Right atrium auricular region (tissue), 2 donors: ENCODE measurements around the gene DUS1L. TPM values are rescaled to one million over a fixed set of nuclear protein-coding genes. Genes with fewer than 3 reads are reported as not detected.
A peak's percentile ranks its signal among the peaks of the same experiment; 100 is the strongest.

Experiments used
- DNase-seq: peaks from one replicate; pipeline ENCODE4 v3.0.0-alpha.2; 2019; ENCODE audit warnings: low spot score
- H3K27ac ChIP-seq, 2 donors: fragments of 200-600 bp; sonication (generic); 1 replicate in 1 of 2; 2 replicates in 1 of 2; pipeline ENCODE4 v1.5.1; 2016 to 2019
- H3K27me3 ChIP-seq, 2 donors: fragments of 200-600 bp; sonication (generic); one replicate each; pipeline versions ENCODE4 v1.5.1 to v1.6.0; 2017 to 2019
- H3K36me3 ChIP-seq: fragments of 200-600 bp; sonication (generic); one replicate; pipeline ENCODE4 v1.5.1; 2016
- H3K4me1 ChIP-seq, 2 donors: fragments of 200-600 bp; sonication (generic); one replicate each; pipeline versions ENCODE4 v1.5.1 to v1.6.0; 2017 to 2019
- H3K4me3 ChIP-seq, 2 donors: fragments of 200-600 bp; sonication (generic); 1 replicate in 1 of 2; 2 replicates in 1 of 2; pipeline ENCODE4 v1.5.1; 2017 to 2019; ENCODE audit warnings: mild to moderate bottlenecking in 1 of 2, moderate library complexity in 1 of 2
- H3K9me3 ChIP-seq, 2 donors: fragments of 200-600 bp; sonication (generic); one replicate each; pipeline ENCODE4 v1.5.1; 2019
- total RNA-seq, 2 donors: library from RNA; depleted of rRNA; stranded (reverse); fragments of >200 nt; gene quantifications; one replicate each; pipeline ENCODE4 v1.1.0, GENCODE V29; 2016
- TF ChIP-seq, protein P1 (sequence below), 2 donors: fragments of 200-600 bp; sonication (generic); IDR thresholded peaks; one replicate each; pipeline ENCODE4 v1.5.1; 2019; ENCODE audit warnings: antibody characterized with exemption in 2 of 2

The DUS1L gene
- total RNA-seq, 2 donors from 2014 or later: 33.3 to 45.7 TPM

DNA sequence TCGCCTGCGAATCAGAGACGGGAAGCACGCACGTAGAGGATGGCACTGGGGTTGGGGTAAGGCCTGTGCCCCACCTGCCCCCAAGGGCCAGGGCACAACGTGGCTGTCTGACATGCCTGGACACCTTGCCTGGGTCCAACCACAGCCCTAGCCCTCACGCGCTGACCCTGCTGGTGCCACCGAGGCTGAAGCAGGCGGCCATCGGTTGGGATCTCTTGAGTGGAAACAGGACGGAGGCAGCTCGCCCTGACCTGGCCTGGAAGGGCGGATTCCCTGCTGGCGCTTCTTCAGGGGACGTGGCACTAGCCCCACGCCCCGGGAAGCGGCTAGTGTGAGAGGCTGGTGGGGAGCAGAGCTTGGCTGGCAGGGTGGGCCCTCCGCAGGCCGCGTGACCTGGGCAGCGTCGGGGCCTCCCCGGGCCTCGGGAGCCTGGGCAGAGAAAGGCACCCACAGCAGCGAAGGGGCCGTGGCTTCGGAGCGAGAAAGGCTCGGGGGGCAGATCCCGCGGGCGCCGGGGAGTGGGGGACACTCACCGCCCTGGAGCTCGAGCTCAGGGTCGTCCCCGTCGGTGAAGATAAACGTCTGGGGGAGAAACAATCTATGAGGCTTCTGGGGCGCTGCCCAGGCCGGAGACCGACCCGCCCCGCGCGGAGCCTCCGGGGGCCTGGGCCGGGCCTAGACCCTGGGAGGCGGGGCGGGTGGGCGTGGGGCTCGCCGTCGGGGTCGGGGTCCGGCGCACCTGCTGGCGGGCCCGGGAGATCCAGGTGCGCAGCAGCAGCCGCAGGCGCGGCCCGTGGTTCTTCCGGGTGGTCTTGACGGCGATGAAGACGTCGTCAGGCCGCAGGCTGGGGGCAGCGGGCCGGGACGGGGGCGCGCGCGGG, 14.6 kb downstream of the DUS1L start:
- Histone ChIP-seq H3K4me1 (peaks cover 0 to 32% of the 10 kb centered on the region in 2 donors), H3K4me3 (peak overlapping the region; percentile 83 to 87), H3K36me3 (peaks cover 41% of the 10 kb centered on the region), H3K27ac (peak overlapping the region; percentile 53 to 59), H3K27me3 (no peaks in the 10 kb centered on the region), H3K9me3 (no peaks in the 10 kb centered on the region)
- TF ChIP-seq, protein P1, sequence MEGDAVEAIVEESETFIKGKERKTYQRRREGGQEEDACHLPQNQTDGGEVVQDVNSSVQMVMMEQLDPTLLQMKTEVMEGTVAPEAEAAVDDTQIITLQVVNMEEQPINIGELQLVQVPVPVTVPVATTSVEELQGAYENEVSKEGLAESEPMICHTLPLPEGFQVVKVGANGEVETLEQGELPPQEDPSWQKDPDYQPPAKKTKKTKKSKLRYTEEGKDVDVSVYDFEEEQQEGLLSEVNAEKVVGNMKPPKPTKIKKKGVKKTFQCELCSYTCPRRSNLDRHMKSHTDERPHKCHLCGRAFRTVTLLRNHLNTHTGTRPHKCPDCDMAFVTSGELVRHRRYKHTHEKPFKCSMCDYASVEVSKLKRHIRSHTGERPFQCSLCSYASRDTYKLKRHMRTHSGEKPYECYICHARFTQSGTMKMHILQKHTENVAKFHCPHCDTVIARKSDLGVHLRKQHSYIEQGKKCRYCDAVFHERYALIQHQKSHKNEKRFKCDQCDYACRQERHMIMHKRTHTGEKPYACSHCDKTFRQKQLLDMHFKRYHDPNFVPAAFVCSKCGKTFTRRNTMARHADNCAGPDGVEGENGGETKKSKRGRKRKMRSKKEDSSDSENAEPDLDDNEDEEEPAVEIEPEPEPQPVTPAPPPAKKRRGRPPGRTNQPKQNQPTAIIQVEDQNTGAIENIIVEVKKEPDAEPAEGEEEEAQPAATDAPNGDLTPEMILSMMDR (IDR thresholded peaks at IDR 0.05): no peak
- no peak for DNase-seq

DNA sequence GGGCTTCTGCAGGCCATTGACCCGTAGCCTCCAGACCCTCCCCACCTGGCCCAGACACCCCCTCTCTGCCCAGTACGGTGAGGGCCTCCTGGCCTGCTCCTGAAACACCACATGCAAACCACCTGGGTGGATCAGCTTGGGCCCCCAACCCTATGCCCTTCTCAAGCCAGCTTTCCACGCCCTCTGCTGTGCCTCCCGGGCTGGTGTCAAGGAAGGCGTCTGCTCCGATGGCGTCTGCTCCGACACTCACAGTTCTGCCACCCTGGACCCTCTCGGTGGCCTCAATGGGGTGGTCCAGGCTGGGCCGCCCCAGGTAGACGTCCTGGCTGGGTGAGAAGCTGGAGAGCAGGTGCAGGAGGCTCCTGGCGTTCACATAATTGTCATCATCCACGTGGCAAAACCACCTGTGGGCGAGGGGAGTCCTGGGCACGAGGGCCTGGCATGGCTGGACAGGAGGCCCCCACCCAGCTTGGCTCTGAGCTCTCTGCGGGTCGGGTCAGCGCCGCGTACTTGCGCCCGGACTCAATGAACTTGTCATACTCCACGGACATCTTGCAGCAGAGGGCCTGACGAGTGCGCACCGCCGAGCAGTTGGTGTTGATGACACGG, 15.3 kb downstream of the DUS1L start:
- H3K4me1 ChIP-seq: peaks cover 0 to 32% of the 10 kb centered on the region in 2 donors
- H3K4me3 ChIP-seq: peak overlapping the region; percentile 83 to 87
- no peak for DNase-seq
- no peaks in the 10 kb centered on the region for H3K27me3 ChIP-seq
- H3K36me3 ChIP-seq: peaks cover 33% of the 10 kb centered on the region
- H3K27ac ChIP-seq: no peak overlapping the region
- H3K9me3 ChIP-seq: no peaks in the 10 kb centered on the region
- TF ChIP-seq, protein P1 (IDR thresholded peaks at IDR 0.05): no peak

DNA sequence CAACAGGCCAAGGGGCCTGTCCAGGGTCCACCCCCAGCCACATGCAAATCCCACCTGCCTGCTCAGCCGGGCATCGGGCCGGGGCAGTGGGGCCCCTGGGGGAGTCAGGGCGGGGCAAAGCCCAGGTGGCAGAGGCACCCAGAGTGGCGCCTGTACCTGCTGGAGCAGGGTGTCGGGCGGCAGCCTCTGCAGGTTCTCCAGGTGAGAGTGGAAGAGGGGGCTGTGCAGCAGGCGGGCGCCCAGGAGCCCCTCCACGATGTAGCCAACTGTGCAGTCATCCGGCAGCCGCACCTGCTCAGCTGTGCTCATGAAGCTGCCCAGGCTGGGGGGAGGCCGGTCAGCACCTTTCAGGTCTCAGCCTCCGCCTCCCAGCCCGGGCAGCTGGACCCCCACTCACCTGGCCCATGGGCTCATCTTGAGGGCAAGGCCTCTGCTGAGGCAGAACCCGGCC, 16.1 kb downstream of the DUS1L start:
- H3K4me1 ChIP-seq: peaks cover 0 to 32% of the 10 kb centered on the region in 2 donors
- no peaks in the 10 kb centered on the region for H3K9me3 ChIP-seq
- peaks cover 26% of the 10 kb centered on the region for H3K36me3 ChIP-seq
- H3K27me3 ChIP-seq: no peaks in the 10 kb centered on the region
- no peak overlapping the region for H3K27ac ChIP-seq
- no peak for DNase-seq
- H3K4me3 ChIP-seq: no peak overlapping the region
- TF ChIP-seq, protein P1 (IDR thresholded peaks at IDR 0.05): no peak

DNA sequence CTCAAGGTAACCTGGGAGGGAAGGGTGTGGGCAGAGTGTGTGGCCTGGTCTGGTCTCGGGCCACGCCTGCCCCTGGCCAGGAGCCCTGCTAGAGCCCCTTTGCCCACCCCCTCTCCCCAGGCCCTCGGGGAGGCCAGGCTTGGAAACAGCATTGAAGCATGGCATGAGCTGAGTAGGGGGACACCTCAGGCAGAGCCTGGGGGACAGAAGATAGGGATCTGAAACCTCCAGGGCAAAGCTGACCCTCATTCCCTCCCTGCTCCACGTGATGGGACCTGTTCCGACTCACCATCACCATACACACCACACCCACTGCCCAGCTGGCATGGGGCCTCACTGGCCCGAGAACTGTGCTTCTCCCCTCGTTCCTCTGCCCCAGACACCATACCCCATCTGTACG, 16.5 kb downstream of the DUS1L start:
- H3K4me1 ChIP-seq: peaks cover 0 to 32% of the 10 kb centered on the region in 2 donors
- no peak for DNase-seq
- H3K27me3 ChIP-seq: no peaks in the 10 kb centered on the region
- no peak overlapping the region for H3K27ac ChIP-seq
- no peaks in the 10 kb centered on the region for H3K9me3 ChIP-seq
- peaks cover 22% of the 10 kb centered on the region for H3K36me3 ChIP-seq
- no peak overlapping the region for H3K4me3 ChIP-seq
- TF ChIP-seq, protein P1 (IDR thresholded peaks at IDR 0.05): no peak

DNA sequence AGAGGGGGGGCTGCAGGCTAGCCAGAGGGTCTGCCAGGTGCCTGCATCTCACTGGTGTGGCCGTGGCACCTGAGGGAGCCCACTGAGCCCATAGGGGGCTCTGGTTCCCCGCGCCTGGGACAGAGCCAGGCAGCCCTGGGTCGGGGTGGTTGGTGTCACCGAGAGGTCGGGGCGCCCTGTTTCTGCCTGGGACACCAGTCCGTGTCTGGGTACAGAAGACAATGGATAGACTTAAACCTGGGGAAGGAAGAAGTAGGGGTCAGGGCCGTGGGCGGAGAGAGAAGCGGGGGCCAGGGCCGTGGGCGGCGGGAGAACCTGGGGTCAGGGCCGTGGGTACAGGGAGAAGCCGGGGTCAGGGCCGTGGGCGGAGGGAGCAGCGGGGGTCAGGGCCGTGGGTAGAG, 17.0 kb downstream of the DUS1L start:
- no peak for DNase-seq
- TF ChIP-seq, protein P1 (IDR thresholded peaks at IDR 0.05): no peak
- peaks cover 16% of the 10 kb centered on the region for H3K36me3 ChIP-seq
- no peaks in the 10 kb centered on the region for H3K9me3 ChIP-seq
- no peak overlapping the region for H3K27ac ChIP-seq
- H3K27me3 ChIP-seq: no peaks in the 10 kb centered on the region
- peaks cover 0 to 31% of the 10 kb centered on the region in 2 donors for H3K4me1 ChIP-seq
- no peak overlapping the region for H3K4me3 ChIP-seq
